H9 (cell line): ENCODE data around the gene C11orf65. TPM values are rescaled to one million over a fixed set of nuclear protein-coding genes. Genes with fewer than 3 reads are reported as not detected.
A peak's percentile ranks its signal among the peaks of the same experiment; 100 is the strongest.

Experiments
- DNase-seq: peaks from one replicate; pipeline ENCODE4 v3.0.0-alpha.2; 2017
- H2AFZ ChIP-seq: one replicate; pipeline ENCODE4 v1.6.1; 2013; ENCODE audit warnings: mild to moderate bottlenecking, low read length, control low read depth, moderate library complexity
- H2AK5ac ChIP-seq: 2 replicates; pipeline ENCODE4 v1.6.1; 2013; ENCODE audit warnings: low read length, control low read depth, mixed read lengths; ENCODE audit not compliant: insufficient read length
- H2BK120ac ChIP-seq: one replicate; pipeline ENCODE4 v1.6.1; 2013; ENCODE audit warnings: low read depth, mild to moderate bottlenecking, low read length, control low read depth, inconsistent platforms; ENCODE audit not compliant: poor library complexity, severe bottlenecking
- H2BK12ac ChIP-seq: 2 replicates; pipeline ENCODE4 v1.6.1; 2013; ENCODE audit warnings: low read length, control low read depth, mixed read lengths, low read depth; ENCODE audit not compliant: insufficient read length
- H2BK15ac ChIP-seq: 2 replicates; pipeline ENCODE4 v1.6.1; 2013; ENCODE audit warnings: low read depth, low read length, control low read depth
- H2BK20ac ChIP-seq: one replicate; pipeline ENCODE4 v1.6.1; 2013; ENCODE audit warnings: low read depth, mild to moderate bottlenecking, low read length, control low read depth, inconsistent platforms; ENCODE audit not compliant: poor library complexity, severe bottlenecking
- H2BK5ac ChIP-seq: 2 replicates; pipeline ENCODE4 v1.6.1; 2013; ENCODE audit warnings: low read length, control low read depth, mixed read lengths; ENCODE audit not compliant: insufficient read length
- H3K14ac ChIP-seq: 2 replicates; pipeline ENCODE4 v1.6.1; 2013; ENCODE audit warnings: low read length, control low read depth; ENCODE audit not compliant: insufficient read depth
- H3K18ac ChIP-seq: 2 replicates; pipeline ENCODE4 v1.6.1; 2013; ENCODE audit warnings: low read depth, mild to moderate bottlenecking, mixed read lengths, low read length, control low read depth; ENCODE audit not compliant: insufficient read length
- H3K23ac ChIP-seq: 2 replicates; pipeline ENCODE4 v1.6.1; 2013; ENCODE audit warnings: low read length, control low read depth, mixed read lengths, low read depth; ENCODE audit not compliant: insufficient read length
- H3K23me2 ChIP-seq: 2 replicates; pipeline ENCODE4 v1.6.1; 2013; ENCODE audit warnings: low read depth, mild to moderate bottlenecking, mixed read lengths, low read length, control low read depth; ENCODE audit not compliant: insufficient read length, poor library complexity, severe bottlenecking
- H3K27ac ChIP-seq: 2 replicates; pipeline ENCODE4 v1.5.1; 2013; ENCODE audit warnings: low read length, control low read depth, mixed read lengths, low read depth; ENCODE audit not compliant: insufficient read length
- H3K27me3 ChIP-seq: 2 replicates; pipeline ENCODE4 v1.6.1; 2013; ENCODE audit warnings: low read length, control low read depth, inconsistent platforms; ENCODE audit not compliant: insufficient read depth
- H3K4ac ChIP-seq: 2 replicates; pipeline ENCODE4 v1.6.1; 2013; ENCODE audit warnings: low read depth, mild to moderate bottlenecking, control low read depth, inconsistent platforms, low read length, moderate library complexity
- H3K4me1 ChIP-seq: 2 replicates; pipeline ENCODE4 v1.6.1; 2013; ENCODE audit warnings: low read length, control low read depth, inconsistent platforms; ENCODE audit not compliant: insufficient read depth
- H3K4me2 ChIP-seq: 2 replicates; pipeline ENCODE4 v1.6.1; 2013; ENCODE audit warnings: low read length, control low read depth, mixed read lengths; ENCODE audit not compliant: insufficient read length, insufficient read depth
- H3K56ac ChIP-seq: 2 replicates; pipeline ENCODE4 v1.6.1; 2013; ENCODE audit warnings: low read depth, mild to moderate bottlenecking, mixed read lengths, low read length, control low read depth; ENCODE audit not compliant: insufficient read length
- H3K79me1 ChIP-seq: 2 replicates; pipeline ENCODE4 v1.6.1; 2013; ENCODE audit warnings: low read depth, mild to moderate bottlenecking, moderate library complexity, low read length, control low read depth, inconsistent platforms; ENCODE audit not compliant: insufficient read depth, poor library complexity, severe bottlenecking
- H3K79me2 ChIP-seq: 2 replicates; pipeline ENCODE4 v1.6.1; 2013; ENCODE audit warnings: low read length, control low read depth, inconsistent platforms; ENCODE audit not compliant: insufficient read depth
- H3K9ac ChIP-seq: 2 replicates; pipeline ENCODE4 v1.6.1; 2013; ENCODE audit warnings: low read length, control low read depth, mixed read lengths; ENCODE audit not compliant: insufficient read length; ENCODE audit errors: extremely low read depth
- H3K9me3 ChIP-seq: one replicate; pipeline ENCODE4 v1.6.1; 2013; ENCODE audit warnings: low read depth, low read length, inconsistent platforms; ENCODE audit not compliant: control insufficient read depth
- H3T11ph ChIP-seq: one replicate; pipeline ENCODE4 v1.6.1; 2013; ENCODE audit warnings: mild to moderate bottlenecking, low read length, control low read depth, inconsistent platforms
- H4K20me1 ChIP-seq: one replicate; pipeline ENCODE4 v1.6.1; 2013; ENCODE audit not compliant: control insufficient read depth, insufficient read length, insufficient read depth
- H4K5ac ChIP-seq: 2 replicates; pipeline ENCODE4 v1.6.1; 2013; ENCODE audit warnings: low read depth, mild to moderate bottlenecking, mixed read lengths, low read length, control low read depth; ENCODE audit not compliant: insufficient read length
- H4K8ac ChIP-seq: replicated peaks from 2 replicates; pipeline ENCODE4 v1.6.1; 2013; ENCODE audit warnings: low read length, control low read depth, mixed read lengths, low read depth; ENCODE audit not compliant: insufficient read length
- H4K91ac ChIP-seq: 2 replicates; pipeline ENCODE4 v1.6.1; 2013; ENCODE audit warnings: low read depth, mild to moderate bottlenecking, moderate library complexity, mixed read lengths, low read length, control low read depth; ENCODE audit not compliant: insufficient read length
- H3K27ac Mint-ChIP-seq, 3 experiments: 2 replicates in 2 of 3; 3 replicates in 1 of 3; pipeline ENCODE4 v1.8.0; 2020 to 2021; ENCODE audit warnings: mixed read lengths in 3 of 3, mild to moderate bottlenecking in 1 of 3, moderate library complexity in 1 of 3
- H3K27me3 Mint-ChIP-seq: 2 replicates; pipeline ENCODE4 v1.8.0; 2021; ENCODE audit warnings: low read depth, mild to moderate bottlenecking, moderate library complexity, mixed read lengths
- H3K36me3 Mint-ChIP-seq, 3 experiments: 2 replicates in 2 of 3; 3 replicates in 1 of 3; pipeline ENCODE4 v1.8.0; 2020 to 2021; ENCODE audit warnings: low read depth in 3 of 3, mixed read lengths in 3 of 3; ENCODE audit not compliant: insufficient read depth in 1 of 3
- H3K4me1 Mint-ChIP-seq, 2 experiments: 2 replicates each; pipeline ENCODE4 v1.8.0; 2020; ENCODE audit warnings: mixed read lengths in 2 of 2
- H3K4me3 Mint-ChIP-seq, 2 experiments: 2 replicates in 1 of 2; 3 replicates in 1 of 2; pipeline ENCODE4 v1.8.0; 2020 to 2021; ENCODE audit warnings: mild to moderate bottlenecking in 2 of 2, mixed read lengths in 2 of 2, moderate library complexity in 1 of 2
- H3K9me3 Mint-ChIP-seq, 2 experiments: 2 replicates in 1 of 2; 3 replicates in 1 of 2; pipeline ENCODE4 v1.8.0; 2020; ENCODE audit warnings: mild to moderate bottlenecking in 2 of 2, mixed read lengths in 2 of 2, moderate library complexity in 1 of 2
- CTCF ChIP-seq: fragments of 200-600 bp; sonication (generic); conservative IDR thresholded peaks from 3 replicates; pipeline ENCODE4 v1.8.0; 2021; ENCODE audit warnings: antibody characterized with exemption, mild to moderate bottlenecking
- WGBS: extraction: QIAGEN DNeasy Blood & Tissue Kit; methylation state at CpG from one replicate; pipeline ENCODE4 v1.1.7; 2013; ENCODE audit warnings: missing lambda C conversion rate, low lambda C conversion rate, mixed read lengths; ENCODE audit not compliant: insufficient read length; ENCODE audit errors: extremely low coverage; 5-methylcytosine and 5-hydroxymethylcytosine counted together
- total RNA-seq: library from RNA; stranded (reverse); gene quantifications from 2 replicates; pipeline ENCODE4 v1.2.1, GENCODE V29; 2021

The C11orf65 gene
- total RNA-seq, 1 experiment from 2014 or later, result 0.55 TPM

DNA sequence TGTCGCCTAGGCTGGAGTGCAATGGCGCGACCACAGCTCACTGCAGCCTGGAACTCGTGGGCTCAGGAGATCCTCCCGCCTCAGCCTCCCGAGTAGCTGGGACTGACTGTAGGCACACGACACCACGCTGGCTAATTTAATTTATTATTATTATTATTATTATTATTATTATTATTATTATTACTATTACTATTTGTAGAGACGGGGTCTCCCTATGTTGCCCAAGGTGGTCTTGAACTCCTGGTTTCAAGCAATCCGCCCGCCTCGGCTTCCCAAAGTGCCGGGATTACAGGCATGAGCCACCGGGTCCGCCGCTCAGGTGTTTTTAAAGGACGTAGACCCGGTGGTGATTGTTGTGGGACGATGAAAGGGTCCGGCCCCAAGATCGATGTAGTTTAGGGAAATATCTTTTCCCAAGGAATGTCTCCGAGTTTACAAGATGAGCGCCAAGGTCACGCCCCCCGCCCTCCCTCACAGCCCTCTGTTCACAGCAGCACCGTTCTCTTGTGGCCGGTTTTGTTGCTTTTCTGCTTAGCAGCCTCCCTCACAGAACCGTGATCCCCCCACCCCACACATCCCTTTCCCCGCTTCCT is 31.6 kb upstream of the C11orf65 start:
- no peaks in the 10 kb centered on the region for H4K20me1 ChIP-seq
- no peak overlapping the region for H3K23ac ChIP-seq
- H2BK12ac ChIP-seq, result no peak overlapping the region
- H2BK20ac ChIP-seq, result no peak overlapping the region
- no peaks in the 10 kb centered on the region for H3K79me1 ChIP-seq
- no peaks in the 10 kb centered on the region for H3K36me3 Mint-ChIP-seq
- H3K56ac ChIP-seq, result no peak overlapping the region
- no peak overlapping the region for H4K5ac ChIP-seq
- peak overlapping the region; percentile 91; the same call in 1 of the 2 replicates for H3K14ac ChIP-seq
- H3K9ac ChIP-seq, result peak overlapping the region; percentile 51
- H4K8ac ChIP-seq, result no peak overlapping the region
- H2AFZ ChIP-seq, result no peak overlapping the region
- H3K27me3 ChIP-seq, result no peaks in the 10 kb centered on the region
- peak overlapping the region; percentile 87 for H3K4me2 ChIP-seq
- peaks cover 8% of the 10 kb centered on the region for H3K27me3 Mint-ChIP-seq
- H3K27ac Mint-ChIP-seq, result no peak overlapping the region
- TF ChIP-seq CTCF, result no peak
- no peak overlapping the region for H2BK120ac ChIP-seq
- 0 out of 2 replicates have a peak overlapping the region, but pooled peaks have one; percentile 83 for H2BK15ac ChIP-seq
- H3K23me2 ChIP-seq, result peaks cover 14% of the 10 kb centered on the region
- H3K27ac ChIP-seq, result no peak overlapping the region
- H2AK5ac ChIP-seq, result no peak overlapping the region
- H3K4ac ChIP-seq, result no peak overlapping the region
- peak overlapping the region; percentile 81 for H3K18ac ChIP-seq
- H4K91ac ChIP-seq, result no peak overlapping the region
- H2BK5ac ChIP-seq, result no peak overlapping the region
- H3K79me2 ChIP-seq, result no peaks in the 10 kb centered on the region
- no peaks in the 10 kb centered on the region for H3K9me3 ChIP-seq
- no peak overlapping the region for H3T11ph ChIP-seq
- peak; percentile 48 for DNase-seq
- H3K4me3 Mint-ChIP-seq, result peak overlapping the region; percentile 70 to 87
- H3K9me3 Mint-ChIP-seq, result no peaks in the 10 kb centered on the region; a peak in 1 of 5 replicates
- peaks cover 11 to 16% of the 10 kb centered on the region in 2 experiments for H3K4me1 Mint-ChIP-seq
- H3K4me1 ChIP-seq, result no peaks in the 10 kb centered on the region; the same call in none of the 2 replicates
- no CpG with 5 or more reads among the region's 29 CpGs for WGBS
